ENCODE results near the gene CDIPT.
"Not testable (repeated sequence)": the region's sequence is repeated elsewhere in the genome, so short reads cannot be mapped to it uniquely, and the experiment has no call there.

CDIPT gene

GRCh38 chr16:29857133-29857760, 5.8 kb downstream of the CDIPT start:
- no peak for DNase-seq

GRCh38 chr16:29854520-29855100, 8.4 kb downstream of the CDIPT start:
- no peak for DNase-seq

- no peak for DNase-seq
Measured at GRCh38 chr16:29852654-29853053, 10.4 kb downstream of the CDIPT start.

GRCh38 chr16:29850998-29851397, 12.0 kb downstream of the CDIPT start:
- DNase-seq, result no peak

GRCh38 chr16:29849505-29849904, 13.5 kb downstream of the CDIPT start:
- DNase-seq, result no peak

- DNase-seq, result peak; percentile 61
Measured at GRCh38 chr16:29848420-29849297, 14.4 kb downstream of the CDIPT start.

GRCh38 chr16:29845656-29846055, 17.4 kb downstream of the CDIPT start:
- DNase-seq, result no peak

- no peak for DNase-seq
Measured at GRCh38 chr16:29844575-29845331, 18.3 kb downstream of the CDIPT start.

GRCh38 chr16:29843931-29844330, 19.1 kb downstream of the CDIPT start:
- DNase-seq, result no peak

- DNase-seq, result no peak
Measured at GRCh38 chr16:29842732-29843346, 20.2 kb downstream of the CDIPT start.

- no peak for DNase-seq
Measured at GRCh38 chr16:29841631-29842030, 21.4 kb downstream of the CDIPT start.

GRCh38 chr16:29840240-29840639, 22.8 kb downstream of the CDIPT start:
- no peak for DNase-seq

- no peak for DNase-seq
Measured at GRCh38 chr16:29839822-29840221, 23.2 kb downstream of the CDIPT start.

GRCh38 chr16:29837841-29838240, 25.2 kb downstream of the CDIPT start:
- no peak for DNase-seq

GRCh38 chr16:29836623-29837022, 26.4 kb downstream of the CDIPT start:
- DNase-seq, result no peak

- no peak for DNase-seq
Measured at GRCh38 chr16:29835926-29836325, 27.1 kb downstream of the CDIPT start.

- DNase-seq, result no peak
Measured at GRCh38 chr16:29834079-29834478, 28.9 kb downstream of the CDIPT start.

- DNase-seq, result not testable (repeated sequence)
Measured at GRCh38 chr16:29833219-29833618, 29.8 kb downstream of the CDIPT start.

- DNase-seq, result no peak
Measured at GRCh38 chr16:29831490-29831889, 31.5 kb downstream of the CDIPT start.

GRCh38 chr16:29830774-29831173, 32.3 kb downstream of the CDIPT start:
- no peak for DNase-seq

GRCh38 chr16:29826342-29826695, 36.7 kb downstream of the CDIPT start:
- no peak for DNase-seq

- peak; percentile 58 for DNase-seq
Measured at GRCh38 chr16:29825145-29826044, 37.6 kb downstream of the CDIPT start.
